Activated naive CD4-positive, alpha-beta T cell treated with anti-CD3 and anti-CD28 coated beads, Interleukin-2, amount 50 U/mL, for 24 hours (primary cell): ENCODE data around the gene MAPRE3.
"Not testable (repeated sequence)": the region's sequence is repeated elsewhere in the genome, so short reads cannot be mapped to it uniquely, and the experiment has no call there.

Experiments
- H3K27ac Mint-ChIP-seq: one replicate; pipeline ENCODE4 v1.8.0; 2021; ENCODE audit warnings: mild to moderate bottlenecking, mixed read lengths
- H3K27me3 Mint-ChIP-seq: one replicate; pipeline ENCODE4 v1.8.0; 2021; ENCODE audit warnings: mixed read lengths
- H3K36me3 Mint-ChIP-seq: one replicate; pipeline ENCODE4 v1.8.0; 2021; ENCODE audit warnings: mixed read lengths
- H3K4me1 Mint-ChIP-seq: one replicate; pipeline ENCODE4 v1.8.0; 2021; ENCODE audit warnings: mixed read lengths
- H3K4me3 Mint-ChIP-seq: one replicate; pipeline ENCODE4 v1.8.0; 2021; ENCODE audit warnings: mild to moderate bottlenecking, mixed read lengths
- H3K9me3 Mint-ChIP-seq: one replicate; pipeline ENCODE4 v1.8.0; 2021; ENCODE audit warnings: mixed read lengths

Gene MAPRE3

DNA sequence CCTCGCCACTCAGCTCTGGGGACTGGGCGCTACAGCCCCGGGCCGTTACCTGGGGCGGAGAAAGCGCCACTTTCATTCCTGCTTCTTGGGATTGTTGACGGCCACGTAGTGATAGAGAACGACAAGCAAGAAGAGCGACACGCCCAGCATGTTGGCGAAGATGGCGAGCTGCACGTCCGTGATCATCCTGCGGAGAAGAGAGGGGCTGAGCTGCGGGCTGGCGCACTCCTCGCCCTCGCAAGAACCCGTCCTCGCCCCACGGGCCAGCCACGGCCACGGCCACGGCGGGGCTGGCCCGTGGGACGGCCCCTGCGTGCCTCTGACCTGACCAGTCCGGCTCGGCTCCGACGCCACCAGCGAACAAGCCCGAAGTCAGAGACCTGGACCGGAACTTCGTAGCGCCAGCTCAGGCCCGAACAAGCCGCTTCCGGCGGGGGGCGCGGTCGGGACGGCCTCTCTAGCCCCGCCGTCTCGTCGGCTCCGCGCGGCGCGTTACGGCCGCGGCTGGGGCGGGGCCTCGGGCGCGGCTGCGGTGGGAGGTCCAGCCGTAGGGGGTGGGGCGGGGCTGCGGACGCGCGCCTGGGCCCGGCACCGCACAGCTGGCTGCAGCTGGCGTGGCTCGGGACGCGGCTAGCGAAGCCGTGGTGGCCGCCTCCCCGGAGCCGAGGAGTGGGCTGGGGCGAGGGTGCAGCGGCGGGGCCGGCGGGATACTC, 101.0 kb downstream of the MAPRE3 start, which contains the start of gene OST4:
Gene OST4, minus strand, starts transcription at position 378 of the 713 bp plus-strand sequence.
- Mint-ChIP-seq H3K27ac (peak within 1 kb of the TSS; percentile 95), H3K4me3 (peak within 1 kb of the TSS; percentile 99), H3K4me1 (peaks cover 78% of the 10 kb centered on the region), H3K9me3 (no peaks in the 10 kb centered on the region), H3K27me3 (no peaks in the 10 kb centered on the region), H3K36me3 (peaks cover 8% of the 10 kb centered on the region)

DNA sequence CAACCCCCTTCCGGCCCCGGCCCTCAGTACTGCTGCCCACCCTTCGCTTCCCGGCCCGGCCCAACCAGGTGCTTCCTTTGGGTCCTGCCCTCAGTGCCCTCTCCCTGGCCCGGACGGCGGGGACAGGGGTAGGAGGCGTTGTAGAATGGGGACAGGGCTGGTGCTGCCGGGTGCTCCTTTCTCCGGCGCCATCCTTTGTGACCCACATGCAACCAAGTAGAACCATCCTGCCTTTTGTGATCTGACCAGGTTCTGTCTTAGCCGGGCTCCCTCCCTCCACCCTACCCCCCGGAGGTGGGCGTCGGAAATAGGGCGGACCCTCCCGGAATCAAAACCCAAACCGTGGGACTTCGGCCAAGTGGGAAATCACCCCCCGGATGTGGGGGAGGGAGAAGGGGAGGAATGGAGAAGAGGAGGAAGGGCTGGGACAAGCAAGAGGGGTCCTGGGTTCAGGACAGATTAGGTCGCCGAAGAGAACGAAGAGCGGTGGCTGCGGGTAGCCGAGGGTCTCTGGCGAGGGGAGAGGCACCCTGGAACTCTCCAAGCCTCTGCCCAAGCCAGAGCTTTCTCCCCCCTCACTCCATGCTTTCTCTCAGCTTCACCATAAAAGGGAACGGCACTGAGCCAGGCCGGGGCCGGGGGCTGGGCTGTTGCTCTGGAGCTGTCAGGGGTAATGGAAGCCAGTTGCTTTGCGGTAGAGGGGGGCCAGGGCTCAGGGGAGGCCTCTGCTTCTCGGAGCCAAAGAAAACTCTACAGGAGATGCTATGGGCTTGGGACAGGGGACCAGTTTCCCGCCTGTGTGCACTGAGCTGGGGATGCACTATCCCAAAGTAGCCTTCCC, 101.8 kb downstream of the MAPRE3 start:
- Mint-ChIP-seq H3K27ac (peak overlapping the region; percentile 88), H3K4me1 (peaks cover 84% of the 10 kb centered on the region), H3K4me3 (peak overlapping the region; percentile 84), H3K36me3 (peaks cover 8% of the 10 kb centered on the region), H3K9me3 (no peaks in the 10 kb centered on the region), H3K27me3 (no peaks in the 10 kb centered on the region)

DNA sequence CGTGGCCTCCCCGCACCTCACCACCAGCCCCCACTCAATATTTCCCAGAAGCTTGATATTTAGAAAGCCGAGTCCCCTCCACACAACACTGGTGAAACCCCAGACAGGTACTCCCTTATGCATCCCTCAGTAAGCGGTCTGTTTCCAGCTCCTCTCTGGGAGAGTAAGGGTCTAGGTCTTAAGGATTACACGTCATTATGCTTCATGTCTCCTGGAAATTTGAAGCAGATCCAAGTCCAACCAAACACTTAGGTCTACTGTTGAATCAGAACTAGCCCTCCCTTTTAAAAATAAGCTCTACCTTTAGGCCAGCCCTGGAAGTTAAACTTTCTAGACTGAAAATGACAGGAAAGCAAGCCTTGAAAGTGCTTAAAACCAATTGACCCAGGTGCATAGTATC, 102.5 kb downstream of the MAPRE3 start:
- peaks cover 78% of the 10 kb centered on the region for H3K4me1 Mint-ChIP-seq
- H3K27ac Mint-ChIP-seq: peak overlapping the region; percentile 51
- no peaks in the 10 kb centered on the region for H3K27me3 Mint-ChIP-seq
- peak overlapping the region; percentile 84 for H3K4me3 Mint-ChIP-seq
- peaks cover 8% of the 10 kb centered on the region for H3K36me3 Mint-ChIP-seq
- no peaks in the 10 kb centered on the region for H3K9me3 Mint-ChIP-seq

DNA sequence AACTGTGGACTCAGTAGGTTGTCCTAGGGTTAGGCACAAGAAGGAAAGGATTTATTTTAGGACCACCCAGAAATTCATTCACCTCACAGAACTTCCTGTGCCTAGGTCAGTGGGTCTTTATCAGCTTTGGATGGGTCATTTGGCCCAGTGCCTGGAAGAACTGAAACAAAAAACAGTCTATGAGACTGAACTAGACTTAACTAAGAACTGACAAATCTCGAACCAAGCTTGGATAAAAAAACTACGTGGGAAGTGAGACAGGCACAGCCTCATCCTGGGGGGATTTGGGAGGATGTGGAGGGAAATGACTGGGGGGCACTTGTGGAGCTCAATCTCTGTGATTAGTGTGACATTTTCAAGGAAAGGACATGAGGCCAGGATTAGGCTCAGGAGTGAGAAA, 103.3 kb downstream of the MAPRE3 start:
- Mint-ChIP-seq H3K9me3 (no peaks in the 10 kb centered on the region), H3K36me3 (peaks cover 4% of the 10 kb centered on the region), H3K4me3 (no peak overlapping the region), H3K27me3 (no peaks in the 10 kb centered on the region), H3K4me1 (peaks cover 70% of the 10 kb centered on the region), H3K27ac (peak overlapping the region; percentile 93)

DNA sequence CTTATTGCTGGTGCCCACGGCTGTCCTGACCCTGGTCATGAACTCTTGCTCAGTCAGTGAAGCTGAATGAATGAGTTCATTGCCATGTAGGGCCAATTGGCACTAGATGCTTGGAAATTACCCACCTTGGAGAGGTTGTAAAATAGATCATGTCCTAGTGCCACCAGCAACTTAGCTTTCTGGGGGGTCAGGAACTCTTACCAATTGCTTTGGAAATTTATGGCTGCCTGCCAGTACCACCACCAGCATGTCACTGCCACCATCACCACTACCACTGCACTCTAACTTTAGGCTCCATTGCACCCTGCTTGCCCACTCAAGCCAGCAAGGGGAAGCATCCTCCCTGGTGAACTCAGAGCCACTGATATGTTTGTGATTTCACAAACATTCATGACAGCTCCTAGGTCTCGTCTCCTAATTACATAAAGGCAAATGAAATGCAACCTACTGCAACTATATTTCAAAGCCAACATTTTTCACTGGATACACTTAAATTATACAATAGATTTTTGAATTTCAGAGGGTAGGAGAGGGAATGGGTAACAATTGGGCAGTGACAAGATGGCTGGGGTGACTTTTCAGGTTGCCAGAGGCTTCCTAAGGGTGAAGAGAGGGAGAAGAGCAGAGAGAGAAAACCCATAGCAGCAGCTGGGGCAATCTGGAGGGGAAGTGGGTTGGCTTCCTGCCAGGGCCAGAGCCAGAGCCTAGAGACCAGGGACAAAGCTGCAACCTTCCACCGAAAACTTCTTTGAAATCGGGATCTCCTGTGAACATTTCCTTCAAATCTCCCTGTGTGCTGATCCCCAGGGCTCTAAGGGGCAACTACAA, 104.5 kb downstream of the MAPRE3 start:
- no peak overlapping the region for H3K4me3 Mint-ChIP-seq
- peaks cover 59% of the 10 kb centered on the region for H3K4me1 Mint-ChIP-seq
- H3K27me3 Mint-ChIP-seq: no peaks in the 10 kb centered on the region
- H3K9me3 Mint-ChIP-seq: no peaks in the 10 kb centered on the region
- H3K27ac Mint-ChIP-seq: peak overlapping the region; percentile 91
- peaks cover 2% of the 10 kb centered on the region for H3K36me3 Mint-ChIP-seq

DNA sequence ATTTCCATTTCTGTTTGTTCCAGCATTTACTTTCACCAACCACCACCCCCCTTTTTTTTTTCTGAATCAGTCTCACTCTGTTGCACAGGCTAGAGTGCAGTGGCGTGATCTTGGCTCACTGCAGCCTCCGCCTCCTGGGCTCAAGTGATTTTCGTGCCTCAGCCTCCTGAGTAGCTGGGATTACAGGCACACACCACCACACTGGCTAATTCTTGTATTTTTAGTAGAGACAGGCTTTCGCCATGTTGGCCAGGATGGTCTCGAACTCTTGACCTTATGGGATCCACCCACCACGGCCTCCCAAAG, 105.1 kb downstream of the MAPRE3 start:
- peak overlapping the region; percentile 3 for H3K27ac Mint-ChIP-seq
- not testable (repeated sequence) for H3K36me3 Mint-ChIP-seq, H3K27me3 Mint-ChIP-seq, H3K4me3 Mint-ChIP-seq, H3K9me3 Mint-ChIP-seq
- peaks cover 58% of the 10 kb centered on the region for H3K4me1 Mint-ChIP-seq

DNA sequence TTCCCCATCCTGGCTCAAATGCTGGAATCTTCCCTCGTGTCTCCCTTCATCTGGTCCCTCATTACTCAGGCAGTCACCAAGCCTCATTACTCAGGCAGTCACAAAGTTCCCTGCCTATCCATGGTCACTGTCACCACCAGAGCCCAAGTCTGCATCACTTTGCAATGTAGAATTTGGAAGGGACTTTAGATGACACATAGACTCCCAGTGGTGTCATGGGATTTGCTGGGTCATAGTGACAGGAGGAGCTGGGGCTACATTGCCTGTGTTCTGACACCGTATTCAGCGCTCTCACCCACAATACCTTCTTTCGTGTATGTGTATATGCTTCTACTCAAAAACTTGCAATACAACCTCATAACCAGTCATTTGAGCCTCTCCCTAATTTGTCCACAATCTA, 105.9 kb downstream of the MAPRE3 start:
- H3K36me3 Mint-ChIP-seq: no peaks in the 10 kb centered on the region
- peak overlapping the region; percentile 38 for H3K27ac Mint-ChIP-seq
- H3K4me3 Mint-ChIP-seq: no peak overlapping the region
- no peaks in the 10 kb centered on the region for H3K27me3 Mint-ChIP-seq
- no peaks in the 10 kb centered on the region for H3K9me3 Mint-ChIP-seq
- peaks cover 58% of the 10 kb centered on the region for H3K4me1 Mint-ChIP-seq
